Neural cell (in vitro differentiated cells): ENCODE data around the gene CLBA1. TPM values are rescaled to one million over a fixed set of nuclear protein-coding genes. Genes with fewer than 3 reads are reported as not detected.
"Not testable (repeated sequence)": the region's sequence is repeated elsewhere in the genome, so short reads cannot be mapped to it uniquely, and the experiment has no call there.

Experiments
- H2AFZ ChIP-seq: fragments of 200-600, 300-800 bp; sonication (generic), shearing (Covaris generic); 2 replicates; pipeline ENCODE4 v1.6.0; 2014; ENCODE audit warnings: low read depth, mild to moderate bottlenecking, antibody characterized with exemption, low read length, moderate library complexity
- H3F3A ChIP-seq: fragments of 200-600 bp; shearing (Covaris generic); 2 replicates; pipeline ENCODE4 v1.6.1; 2016; ENCODE audit warnings: mild to moderate bottlenecking, moderate library complexity, mixed read lengths, antibody characterized with exemption, low read length; ENCODE audit not compliant: insufficient read depth, poor library complexity, severe bottlenecking
- H3K27ac ChIP-seq: fragments of 200-600, 300-800 bp; sonication (generic), shearing (Covaris generic); 2 replicates; pipeline ENCODE4 v1.5.1; 2014; ENCODE audit warnings: mild to moderate bottlenecking, low read length, moderate library complexity
- H3K27me3 ChIP-seq: fragments of 300-800, 200-600 bp; sonication (generic), shearing (Covaris generic); 2 replicates; pipeline ENCODE4 v1.6.0; 2014; ENCODE audit warnings: mild to moderate bottlenecking, low read depth, low read length, moderate library complexity; ENCODE audit not compliant: insufficient read depth
- H3K36me3 ChIP-seq: fragments of 300-800, 200-600 bp; sonication (generic), shearing (Covaris generic); 2 replicates; pipeline ENCODE4 v1.5.1; 2014; ENCODE audit warnings: mild to moderate bottlenecking, antibody characterized with exemption, low read length, moderate library complexity; ENCODE audit not compliant: insufficient read depth
- H3K4me2 ChIP-seq: fragments of 300-800, 200-600 bp; sonication (generic), shearing (Covaris generic); 2 replicates; pipeline ENCODE4 v1.6.0; 2014; ENCODE audit warnings: mild to moderate bottlenecking, low read length
- H3K4me3 ChIP-seq: fragments of 300-800, 200-600 bp; sonication (generic), shearing (Covaris generic); 2 replicates; pipeline ENCODE4 v1.5.1; 2014; ENCODE audit warnings: mild to moderate bottlenecking, low read length, moderate library complexity
- H3K79me2 ChIP-seq: fragments of 200-600 bp; shearing (Covaris generic); replicated peaks from 2 replicates; pipeline ENCODE4 v1.6.0; 2014; ENCODE audit warnings: mild to moderate bottlenecking, low read length, moderate library complexity; ENCODE audit not compliant: insufficient read depth
- H3K9ac ChIP-seq: fragments of 300-800, 200-600 bp; sonication (generic), shearing (Covaris generic); 2 replicates; pipeline ENCODE4 v1.6.1; 2016; ENCODE audit warnings: mild to moderate bottlenecking, low read length, mixed read lengths
- H3K9me2 ChIP-seq: fragments of 200-600 bp; shearing (Covaris generic); 2 replicates; pipeline ENCODE4 v1.6.1; 2016; ENCODE audit warnings: mild to moderate bottlenecking, low read length, mixed read lengths; ENCODE audit not compliant: insufficient read depth
- H3K9me3 ChIP-seq: fragments of 200-600, 300-800 bp; sonication (generic), shearing (Covaris generic); 2 replicates; pipeline ENCODE4 v1.6.1; 2016; ENCODE audit warnings: mild to moderate bottlenecking, mixed run types, low read length, moderate library complexity, mixed read lengths
- H4K20me1 ChIP-seq: fragments of 200-600 bp; shearing (Covaris generic); 2 replicates; pipeline ENCODE4 v1.6.1; 2016; ENCODE audit warnings: mild to moderate bottlenecking, mixed run types; ENCODE audit not compliant: insufficient read depth
- EP300 ChIP-seq: fragments of 450-650 bp; conservative IDR thresholded peaks from 2 replicates; pipeline ENCODE4 v1.6.1; 2014; ENCODE audit warnings: antibody characterized with exemption, mild to moderate bottlenecking, moderate library complexity; ENCODE audit not compliant: poor library complexity, severe bottlenecking
- EZH2 ChIP-seq: fragments of 200-600, 300-800 bp; shearing (Covaris generic), sonication (generic); IDR thresholded peaks from 2 replicates; pipeline ENCODE4 v1.6.1; 2014; ENCODE audit warnings: antibody characterized with exemption, low read length, borderline replicate concordance, mild to moderate bottlenecking; ENCODE audit not compliant: insufficient read depth, poor library complexity, severe bottlenecking
- POLR2AphosphoS5 ChIP-seq: IDR thresholded peaks from 2 replicates; pipeline ENCODE4 v1.6.1; 2012
- RAD21 ChIP-seq: fragments of 450-650 bp; conservative IDR thresholded peaks from 2 replicates; pipeline ENCODE4 v1.6.1; 2014; ENCODE audit warnings: antibody characterized with exemption, mild to moderate bottlenecking, moderate library complexity
- SMC3 ChIP-seq: fragments of 450-650 bp; conservative IDR thresholded peaks from 2 replicates; pipeline ENCODE4 v1.6.1; 2014; ENCODE audit warnings: antibody characterized with exemption, mild to moderate bottlenecking, moderate library complexity; ENCODE audit not compliant: poor library complexity
- polyA plus RNA-seq: library from polyadenylated mRNA; depleted of rRNA; stranded (reverse); fragments of >200 nt; gene quantifications from 2 replicates; pipeline ENCODE4 v1.2.3, GENCODE V29; 2014
- TF ChIP-seq, protein P1 (sequence below): IDR thresholded peaks from 2 replicates; pipeline ENCODE4 v1.6.1; 2012; ENCODE audit warnings: borderline replicate concordance

CLBA1 gene
- polyA plus RNA-seq, 1 donor from 2014 or later: 27.8 TPM

DNA sequence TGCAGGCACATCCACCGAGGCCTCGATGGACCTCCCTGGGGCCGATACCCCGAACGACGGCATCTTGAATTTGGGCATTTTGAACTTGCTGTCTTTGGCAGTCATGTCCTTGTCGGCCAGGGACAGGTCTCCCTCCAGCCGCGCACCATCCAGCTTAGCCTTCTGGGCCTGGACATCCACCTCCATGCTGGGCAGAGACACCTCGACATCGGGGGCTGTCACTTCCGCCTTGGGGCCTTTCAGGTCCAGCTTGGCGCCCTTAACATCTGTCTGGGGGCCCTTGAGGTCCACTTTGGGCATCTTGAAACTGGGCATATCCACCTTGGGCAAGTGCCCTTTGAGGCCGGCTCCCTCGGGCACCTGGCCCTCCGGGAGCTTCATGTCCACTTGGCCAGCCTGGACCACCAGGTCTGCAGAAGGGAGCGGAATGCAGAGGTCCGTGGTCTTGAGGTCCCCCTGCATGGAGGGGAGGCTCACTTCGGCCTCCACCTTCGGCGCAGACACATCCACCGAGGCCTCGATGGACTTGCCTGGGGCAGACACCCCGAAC is 36.1 kb upstream of the CLBA1 start:
- H4K20me1 ChIP-seq, H3F3A ChIP-seq, H3K4me2 ChIP-seq, H3K79me2 ChIP-seq, H3K4me3 ChIP-seq, H3K27me3 ChIP-seq, H3K36me3 ChIP-seq, H3K9me2 ChIP-seq, H3K27ac ChIP-seq, H3K9ac ChIP-seq, H3K9me3 ChIP-seq, H2AFZ ChIP-seq: not testable (repeated sequence)

DNA sequence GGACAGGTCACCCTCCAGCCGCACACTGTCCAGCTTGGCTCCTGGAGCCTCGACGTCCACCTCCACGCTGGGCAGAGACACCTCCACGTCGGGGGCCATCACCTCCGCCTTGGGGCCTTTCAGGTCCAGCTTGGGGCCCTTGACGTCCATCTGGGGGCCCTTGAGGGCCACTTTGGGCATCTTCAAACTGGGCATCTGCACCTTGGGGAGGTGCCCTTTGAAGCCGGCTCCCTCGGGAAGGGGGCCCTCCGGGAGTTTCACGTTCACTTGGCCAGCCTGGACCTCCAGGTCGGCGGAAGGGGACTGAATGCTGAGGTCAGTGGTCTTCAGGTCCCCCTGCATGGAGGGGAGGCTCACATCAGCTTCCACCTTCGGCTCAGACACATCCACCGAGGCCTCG is 35.6 kb upstream of the CLBA1 start:
- TF ChIP-seq POLR2AphosphoS5 (no peak), EZH2 (no peak), RAD21 (no peak), SMC3 (no peak), EP300 (no peak)
- TF ChIP-seq, protein P1, sequence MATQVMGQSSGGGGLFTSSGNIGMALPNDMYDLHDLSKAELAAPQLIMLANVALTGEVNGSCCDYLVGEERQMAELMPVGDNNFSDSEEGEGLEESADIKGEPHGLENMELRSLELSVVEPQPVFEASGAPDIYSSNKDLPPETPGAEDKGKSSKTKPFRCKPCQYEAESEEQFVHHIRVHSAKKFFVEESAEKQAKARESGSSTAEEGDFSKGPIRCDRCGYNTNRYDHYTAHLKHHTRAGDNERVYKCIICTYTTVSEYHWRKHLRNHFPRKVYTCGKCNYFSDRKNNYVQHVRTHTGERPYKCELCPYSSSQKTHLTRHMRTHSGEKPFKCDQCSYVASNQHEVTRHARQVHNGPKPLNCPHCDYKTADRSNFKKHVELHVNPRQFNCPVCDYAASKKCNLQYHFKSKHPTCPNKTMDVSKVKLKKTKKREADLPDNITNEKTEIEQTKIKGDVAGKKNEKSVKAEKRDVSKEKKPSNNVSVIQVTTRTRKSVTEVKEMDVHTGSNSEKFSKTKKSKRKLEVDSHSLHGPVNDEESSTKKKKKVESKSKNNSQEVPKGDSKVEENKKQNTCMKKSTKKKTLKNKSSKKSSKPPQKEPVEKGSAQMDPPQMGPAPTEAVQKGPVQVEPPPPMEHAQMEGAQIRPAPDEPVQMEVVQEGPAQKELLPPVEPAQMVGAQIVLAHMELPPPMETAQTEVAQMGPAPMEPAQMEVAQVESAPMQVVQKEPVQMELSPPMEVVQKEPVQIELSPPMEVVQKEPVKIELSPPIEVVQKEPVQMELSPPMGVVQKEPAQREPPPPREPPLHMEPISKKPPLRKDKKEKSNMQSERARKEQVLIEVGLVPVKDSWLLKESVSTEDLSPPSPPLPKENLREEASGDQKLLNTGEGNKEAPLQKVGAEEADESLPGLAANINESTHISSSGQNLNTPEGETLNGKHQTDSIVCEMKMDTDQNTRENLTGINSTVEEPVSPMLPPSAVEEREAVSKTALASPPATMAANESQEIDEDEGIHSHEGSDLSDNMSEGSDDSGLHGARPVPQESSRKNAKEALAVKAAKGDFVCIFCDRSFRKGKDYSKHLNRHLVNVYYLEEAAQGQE: no peak
- H4K20me1 ChIP-seq: no peaks in the 10 kb centered on the region
- H3K9me3 ChIP-seq: no peaks in the 10 kb centered on the region
- no peak overlapping the region for H3K4me2 ChIP-seq
- no peak overlapping the region for H3K4me3 ChIP-seq
- no peak overlapping the region for H3K27ac ChIP-seq
- H3K27me3 ChIP-seq: no peaks in the 10 kb centered on the region
- no peaks in the 10 kb centered on the region for H3K9me2 ChIP-seq
- no peak overlapping the region for H2AFZ ChIP-seq
- H3K36me3 ChIP-seq: no peaks in the 10 kb centered on the region
- H3K9ac ChIP-seq: no peak overlapping the region
- no peaks in the 10 kb centered on the region for H3F3A ChIP-seq
- H3K79me2 ChIP-seq: no peaks in the 10 kb centered on the region

DNA sequence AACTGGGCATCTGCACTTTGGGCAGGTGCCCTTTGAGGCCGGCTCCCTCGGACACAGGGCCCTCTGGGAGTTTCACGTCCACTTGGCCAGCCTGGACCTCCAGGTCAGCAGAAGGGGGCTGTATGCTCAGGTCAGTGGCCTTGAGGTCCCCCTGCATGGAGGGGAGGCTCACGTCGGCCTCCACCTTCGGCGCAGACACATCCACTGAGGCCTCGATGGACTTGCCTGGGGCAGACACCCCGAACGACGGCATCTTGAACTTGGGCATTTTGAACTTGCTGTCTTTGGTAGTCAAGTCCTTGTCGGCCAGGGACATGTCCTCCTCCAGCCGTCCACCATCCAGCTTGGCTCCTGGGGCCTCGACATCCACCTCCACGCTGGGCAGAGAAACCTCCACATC is 34.9 kb upstream of the CLBA1 start:
- not testable (repeated sequence) for H2AFZ ChIP-seq, H3K4me2 ChIP-seq, H4K20me1 ChIP-seq, H3K36me3 ChIP-seq, H3K4me3 ChIP-seq, H3K9ac ChIP-seq, H3K79me2 ChIP-seq, H3K9me3 ChIP-seq, H3K9me2 ChIP-seq, H3K27ac ChIP-seq, H3K27me3 ChIP-seq, H3F3A ChIP-seq

DNA sequence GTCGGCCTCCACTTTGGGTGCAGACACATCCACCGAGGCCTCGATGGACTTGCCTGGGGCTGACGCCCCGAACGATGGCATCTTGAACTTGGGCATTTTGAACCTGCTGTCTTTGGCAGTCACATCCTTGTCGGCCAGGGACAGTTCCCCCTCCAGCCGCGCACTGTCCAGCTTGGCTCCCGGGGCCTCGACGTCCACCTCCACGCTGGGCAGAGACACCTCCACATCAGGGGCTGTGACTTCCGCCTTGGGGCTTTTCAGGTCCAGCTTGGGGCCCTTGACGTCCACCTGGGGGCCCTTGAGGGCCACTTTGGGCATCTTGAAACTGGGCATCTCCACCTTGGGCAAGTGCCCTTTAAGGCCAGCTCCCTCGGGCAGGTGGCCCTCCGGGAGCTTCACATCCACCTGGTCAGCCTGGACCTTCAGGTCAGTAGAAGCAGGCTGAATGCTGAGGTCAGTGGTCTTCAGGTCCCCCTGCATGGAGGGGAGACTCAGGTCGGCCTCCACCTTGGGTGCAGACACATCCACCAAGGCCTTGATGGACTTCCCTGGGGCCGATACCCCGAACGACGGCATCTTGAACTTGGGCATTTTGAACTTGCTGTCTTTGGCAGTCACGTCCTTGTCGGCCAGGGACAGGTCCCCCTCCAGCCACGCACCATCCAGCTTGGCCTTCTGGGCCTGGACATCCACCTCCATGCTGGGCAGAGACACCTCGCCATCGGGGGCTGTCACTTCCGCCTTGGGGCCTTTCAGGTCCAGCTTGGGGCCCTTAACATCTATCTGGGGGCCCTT is 33.5 kb upstream of the CLBA1 start:
- H3K79me2 ChIP-seq, H3K9me2 ChIP-seq, H3K27ac ChIP-seq, H3F3A ChIP-seq, H4K20me1 ChIP-seq, H3K4me2 ChIP-seq, H3K27me3 ChIP-seq, H3K9ac ChIP-seq, H2AFZ ChIP-seq, H3K4me3 ChIP-seq, H3K36me3 ChIP-seq, H3K9me3 ChIP-seq: not testable (repeated sequence)
